Muscle layer of colon (tissue), 2 donors: ENCODE measurements around the gene FAM136A.

Source experiments
- H3K27ac ChIP-seq: one replicate; pipeline ENCODE4 v1.7.0; 2013; ENCODE audit warnings: low read depth, mild to moderate bottlenecking, low read length, moderate library complexity
- H3K27me3 ChIP-seq, 2 donors: one replicate each; pipeline ENCODE4 v1.7.0; 2013; ENCODE audit warnings: low read length in 2 of 2, mild to moderate bottlenecking in 2 of 2; ENCODE audit not compliant: insufficient read depth in 2 of 2, control insufficient read depth in 1 of 2
- H3K36me3 ChIP-seq: one replicate; pipeline ENCODE4 v1.7.0; 2013; ENCODE audit warnings: mild to moderate bottlenecking, low read length; ENCODE audit not compliant: insufficient read depth
- H3K4me1 ChIP-seq: one replicate; pipeline ENCODE4 v1.7.0; 2013; ENCODE audit warnings: mild to moderate bottlenecking, low read length; ENCODE audit not compliant: insufficient read depth
- H3K4me3 ChIP-seq, 2 donors: one replicate each; pipeline ENCODE4 v1.7.0; 2013; ENCODE audit warnings: low read length in 2 of 2, low read depth in 1 of 2, mild to moderate bottlenecking in 1 of 2, moderate library complexity in 1 of 2
- H3K9ac ChIP-seq: one replicate; pipeline ENCODE4 v1.7.0; 2013; ENCODE audit warnings: low read length
- H3K9me3 ChIP-seq: one replicate; pipeline ENCODE4 v1.7.0; 2013; ENCODE audit warnings: mild to moderate bottlenecking, low read length
- donor health status: abdominal sarcoma.
- donor health status: Adenocarcinoma of cecum.

The FAM136A gene

DNA sequence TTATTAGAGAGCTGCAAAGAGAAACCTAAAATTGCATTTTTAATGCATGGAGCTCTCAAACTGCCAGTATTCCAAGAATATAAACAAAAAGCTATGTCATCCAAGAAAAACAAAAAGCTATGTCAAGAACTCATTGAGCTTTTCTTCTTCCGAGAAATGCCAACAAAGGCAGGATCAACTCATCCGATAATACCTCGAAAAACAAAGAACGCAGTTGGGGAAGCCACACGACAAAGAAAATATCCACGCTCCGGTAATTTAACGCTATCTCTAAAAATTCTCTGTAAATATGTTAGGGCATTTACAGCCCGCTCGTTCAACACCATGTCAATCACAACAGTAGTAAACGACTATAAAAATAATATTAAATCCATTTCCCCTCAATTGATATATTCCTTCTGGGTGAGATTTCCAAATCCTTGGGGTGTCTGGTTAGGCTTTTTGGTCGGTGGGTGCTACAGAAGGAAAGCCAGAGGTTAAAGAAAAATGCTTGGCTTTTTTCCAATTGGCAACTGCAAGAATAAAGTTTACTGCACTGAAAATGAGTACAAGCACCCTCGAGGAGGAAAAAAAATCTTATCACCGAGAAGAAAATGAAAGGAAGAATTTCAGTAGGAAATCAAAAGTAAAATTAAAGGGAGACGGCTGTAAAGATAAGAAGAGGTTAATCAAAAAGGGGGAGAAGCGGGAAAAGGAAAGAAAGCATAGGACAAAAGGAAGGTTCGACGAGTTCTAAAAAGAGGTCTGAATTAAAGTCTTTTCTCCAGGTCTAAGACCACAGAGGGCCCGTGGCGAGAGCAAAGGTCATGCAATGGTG is 54.3 kb downstream of the FAM136A start:
- Histone ChIP-seq H3K27me3 (no peaks in the 10 kb centered on the region), H3K27ac (peak overlapping the region; percentile 96), H3K9me3 (no peaks in the 10 kb centered on the region), H3K9ac (peak overlapping the region; percentile 91), H3K4me1 (peaks cover 21% of the 10 kb centered on the region), H3K4me3 (peak overlapping the region; percentile 87 to 96), H3K36me3 (no peaks in the 10 kb centered on the region)
